ENCODE results near the gene SESN1.

The SESN1 gene

GRCh38 chr6:109073344-109074132 is 21.1 kb downstream of the SESN1 start:
- peak; percentile 82 for DNase-seq
- in situ Hi-C loops (cut with MboI; ENCODE audit: low pct_unique_long_range_greater_than_20kb, low sequenced_read_pairs) = no loop called here

- no peak for DNase-seq
- in situ Hi-C loops (cut with MboI; ENCODE audit: low pct_unique_long_range_greater_than_20kb, low sequenced_read_pairs) = no loop called here
These were observed 23.3 kb downstream of the SESN1 start for GRCh38 chr6:109071125-109071917.

GRCh38 chr6:109069746-109070145 is 24.9 kb downstream of the SESN1 start:
- DNase-seq = no peak
- in situ Hi-C loops (cut with MboI; ENCODE audit: low pct_unique_long_range_greater_than_20kb, low sequenced_read_pairs) = loop anchor here (10.0 kb wide), 1 partner anchor 525 kb away; no protein-coding TSS in a partner anchor

GRCh38 chr6:109062767-109063352 is 31.8 kb downstream of the SESN1 start:
- in situ Hi-C loops (cut with MboI; ENCODE audit: low pct_unique_long_range_greater_than_20kb, low sequenced_read_pairs) = loop anchor here (10.0 kb wide), 1 partner anchor 518 kb away; no protein-coding TSS in a partner anchor
- DNase-seq = no peak

GRCh38 chr6:109062216-109062615 is 32.4 kb downstream of the SESN1 start:
- in situ Hi-C loops (cut with MboI; ENCODE audit: low pct_unique_long_range_greater_than_20kb, low sequenced_read_pairs) = loop anchor here (10.0 kb wide), 1 partner anchor 517 kb away; no protein-coding TSS in a partner anchor

GRCh38 chr6:109060571-109060970 is 34.1 kb downstream of the SESN1 start:
- no peak for DNase-seq
- in situ Hi-C loops (cut with MboI; ENCODE audit: low pct_unique_long_range_greater_than_20kb, low sequenced_read_pairs) = loop anchor here (10.0 kb wide), 1 partner anchor 516 kb away; no protein-coding TSS in a partner anchor

More at GRCh38 chr6:109062216-109062615, 32.4 kb downstream of the SESN1 start:
- no peak for DNase-seq

- in situ Hi-C loops (cut with MboI; ENCODE audit: low pct_unique_long_range_greater_than_20kb, low sequenced_read_pairs) = loop anchor here (10.0 kb wide), 1 partner anchor 515 kb away; no protein-coding TSS in a partner anchor
- DNase-seq = peak; percentile 52
These were observed 35.0 kb downstream of the SESN1 start for GRCh38 chr6:109059571-109060021.

- in situ Hi-C loops (cut with MboI; ENCODE audit: low pct_unique_long_range_greater_than_20kb, low sequenced_read_pairs) = no loop called here
- DNase-seq = no peak
These were observed 35.5 kb downstream of the SESN1 start for GRCh38 chr6:109059153-109059552.

GRCh38 chr6:109058620-109059019 is 36.0 kb downstream of the SESN1 start:
- in situ Hi-C loops (cut with MboI; ENCODE audit: low pct_unique_long_range_greater_than_20kb, low sequenced_read_pairs) = no loop called here

GRCh38 chr6:109056661-109057060 is 38.0 kb downstream of the SESN1 start:
- in situ Hi-C loops (cut with MboI; ENCODE audit: low pct_unique_long_range_greater_than_20kb, low sequenced_read_pairs) = no loop called here

More at GRCh38 chr6:109058620-109059019, 36.0 kb downstream of the SESN1 start:
- DNase-seq = no peak

GRCh38 chr6:109055771-109056235 is 38.8 kb downstream of the SESN1 start:
- in situ Hi-C loops (cut with MboI; ENCODE audit: low pct_unique_long_range_greater_than_20kb, low sequenced_read_pairs) = no loop called here
- DNase-seq = no peak

More at GRCh38 chr6:109056661-109057060, 38.0 kb downstream of the SESN1 start:
- no peak for DNase-seq

GRCh38 chr6:109053336-109053735 is 41.3 kb downstream of the SESN1 start:
- in situ Hi-C loops (cut with MboI; ENCODE audit: low pct_unique_long_range_greater_than_20kb, low sequenced_read_pairs) = no loop called here
- DNase-seq = no peak

- DNase-seq = no peak
These were observed 41.8 kb downstream of the SESN1 start for GRCh38 chr6:109052852-109053251.

GRCh38 chr6:109052018-109052651 is 42.5 kb downstream of the SESN1 start:
- in situ Hi-C loops (cut with MboI; ENCODE audit: low pct_unique_long_range_greater_than_20kb, low sequenced_read_pairs) = no loop called here

More at GRCh38 chr6:109052852-109053251, 41.8 kb downstream of the SESN1 start:
- in situ Hi-C loops (cut with MboI; ENCODE audit: low pct_unique_long_range_greater_than_20kb, low sequenced_read_pairs) = no loop called here

GRCh38 chr6:109051301-109052017 is 43.2 kb downstream of the SESN1 start:
- in situ Hi-C loops (cut with MboI; ENCODE audit: low pct_unique_long_range_greater_than_20kb, low sequenced_read_pairs) = no loop called here
- no peak for DNase-seq

More at GRCh38 chr6:109052018-109052651, 42.5 kb downstream of the SESN1 start:
- DNase-seq = no peak

GRCh38 chr6:109050447-109051102 is 44.1 kb downstream of the SESN1 start:
- DNase-seq = no peak
- in situ Hi-C loops (cut with MboI; ENCODE audit: low pct_unique_long_range_greater_than_20kb, low sequenced_read_pairs) = no loop called here

- in situ Hi-C loops (cut with MboI; ENCODE audit: low pct_unique_long_range_greater_than_20kb, low sequenced_read_pairs) = no loop called here
- DNase-seq = no peak
These were observed 44.6 kb downstream of the SESN1 start for GRCh38 chr6:109050012-109050411.

All from KBM-7 (cell line).